GM23338 (cell line): Measurements from ENCODE around the gene TLE2.

Experiments used
- EZH2 ChIP-seq: fragments of 200-600 bp; sonication (generic); IDR thresholded peaks from one replicate; pipeline ENCODE4 v1.8.0; 2017; ENCODE audit warnings: antibody characterized with exemption, mild to moderate bottlenecking, low read depth; ENCODE audit not compliant: unreplicated experiment
- EZH2phosphoT487 ChIP-seq: fragments of 200-600 bp; sonication (generic); IDR thresholded peaks from one replicate; pipeline ENCODE4 v1.8.1; 2018; ENCODE audit warnings: antibody characterized with exemption; ENCODE audit not compliant: unreplicated experiment
- JUNB ChIP-seq: IDR thresholded peaks from one replicate; pipeline ENCODE4 v1.6.1; 2016; ENCODE audit warnings: antibody characterized with exemption; ENCODE audit not compliant: unreplicated experiment
- NANOG ChIP-seq: IDR thresholded peaks from 2 replicates; pipeline ENCODE4 v1.6.1; 2016; ENCODE audit warnings: antibody characterized with exemption, borderline replicate concordance
- POLR2AphosphoS5 ChIP-seq: IDR thresholded peaks from 2 replicates; pipeline ENCODE4 v1.6.1; 2016; ENCODE audit warnings: antibody characterized with exemption, low read depth
- ZNF114 ChIP-seq: fragments of 250-450 bp; sonication (Bioruptor Pico); IDR thresholded peaks from 2 replicates; pipeline ENCODE4 v1.5.0; 2020; ENCODE audit warnings: mild to moderate bottlenecking, moderate library complexity
- ZNF331 ChIP-seq: fragments of 250-450 bp; sonication (Bioruptor Pico); IDR thresholded peaks from 2 replicates; pipeline ENCODE4 v1.5.0; 2020; ENCODE audit warnings: low read depth, mild to moderate bottlenecking, moderate library complexity
- TF ChIP-seq, protein P1 (sequence below), 2 experiments: fragments of 200-600 bp in 1 of 2; sonication (generic) in 1 of 2; conservative IDR thresholded peaks; 2 replicates each; pipeline versions ENCODE4 v1.5.1 to v1.6.1; 2016 to 2017; ENCODE audit warnings: antibody characterized with exemption in 2 of 2, low read depth in 2 of 2, mild to moderate bottlenecking in 2 of 2, moderate library complexity in 1 of 2
- TF ChIP-seq, protein P2 (sequence below): IDR thresholded peaks from one replicate; pipeline ENCODE4 v1.6.1; 2018; ENCODE audit warnings: antibody characterized with exemption; ENCODE audit not compliant: unreplicated experiment
- TF ChIP-seq, protein P3 (sequence below): IDR thresholded peaks from 2 replicates; pipeline ENCODE4 v1.6.1; 2016; ENCODE audit warnings: antibody characterized with exemption

DNA sequence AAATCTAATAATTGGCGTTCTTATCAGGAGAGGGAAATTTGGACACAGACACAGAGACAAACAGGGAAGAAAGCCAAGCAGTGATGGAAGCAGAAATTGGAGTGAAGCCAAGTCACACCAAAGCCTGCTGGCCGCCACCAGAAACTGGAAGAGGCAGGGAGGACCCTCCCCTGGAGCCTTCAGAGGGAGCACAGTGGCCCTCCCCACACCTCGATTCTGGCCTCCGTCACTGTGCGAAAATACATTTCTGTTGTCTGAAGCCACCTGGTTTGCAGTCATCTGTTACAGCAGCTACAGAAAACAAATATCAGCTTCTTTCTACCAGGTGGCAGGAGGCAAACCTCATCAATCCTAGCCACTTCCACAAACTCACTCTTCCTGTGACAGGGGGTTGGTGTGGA, 60.0 kb downstream of the TLE2 start:
- TF ChIP-seq, protein P1, sequence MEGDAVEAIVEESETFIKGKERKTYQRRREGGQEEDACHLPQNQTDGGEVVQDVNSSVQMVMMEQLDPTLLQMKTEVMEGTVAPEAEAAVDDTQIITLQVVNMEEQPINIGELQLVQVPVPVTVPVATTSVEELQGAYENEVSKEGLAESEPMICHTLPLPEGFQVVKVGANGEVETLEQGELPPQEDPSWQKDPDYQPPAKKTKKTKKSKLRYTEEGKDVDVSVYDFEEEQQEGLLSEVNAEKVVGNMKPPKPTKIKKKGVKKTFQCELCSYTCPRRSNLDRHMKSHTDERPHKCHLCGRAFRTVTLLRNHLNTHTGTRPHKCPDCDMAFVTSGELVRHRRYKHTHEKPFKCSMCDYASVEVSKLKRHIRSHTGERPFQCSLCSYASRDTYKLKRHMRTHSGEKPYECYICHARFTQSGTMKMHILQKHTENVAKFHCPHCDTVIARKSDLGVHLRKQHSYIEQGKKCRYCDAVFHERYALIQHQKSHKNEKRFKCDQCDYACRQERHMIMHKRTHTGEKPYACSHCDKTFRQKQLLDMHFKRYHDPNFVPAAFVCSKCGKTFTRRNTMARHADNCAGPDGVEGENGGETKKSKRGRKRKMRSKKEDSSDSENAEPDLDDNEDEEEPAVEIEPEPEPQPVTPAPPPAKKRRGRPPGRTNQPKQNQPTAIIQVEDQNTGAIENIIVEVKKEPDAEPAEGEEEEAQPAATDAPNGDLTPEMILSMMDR (conservative IDR thresholded peaks at IDR 0.05; ENCODE audit: low read depth in 2 of 2) = no peak
- TF ChIP-seq, protein P2, sequence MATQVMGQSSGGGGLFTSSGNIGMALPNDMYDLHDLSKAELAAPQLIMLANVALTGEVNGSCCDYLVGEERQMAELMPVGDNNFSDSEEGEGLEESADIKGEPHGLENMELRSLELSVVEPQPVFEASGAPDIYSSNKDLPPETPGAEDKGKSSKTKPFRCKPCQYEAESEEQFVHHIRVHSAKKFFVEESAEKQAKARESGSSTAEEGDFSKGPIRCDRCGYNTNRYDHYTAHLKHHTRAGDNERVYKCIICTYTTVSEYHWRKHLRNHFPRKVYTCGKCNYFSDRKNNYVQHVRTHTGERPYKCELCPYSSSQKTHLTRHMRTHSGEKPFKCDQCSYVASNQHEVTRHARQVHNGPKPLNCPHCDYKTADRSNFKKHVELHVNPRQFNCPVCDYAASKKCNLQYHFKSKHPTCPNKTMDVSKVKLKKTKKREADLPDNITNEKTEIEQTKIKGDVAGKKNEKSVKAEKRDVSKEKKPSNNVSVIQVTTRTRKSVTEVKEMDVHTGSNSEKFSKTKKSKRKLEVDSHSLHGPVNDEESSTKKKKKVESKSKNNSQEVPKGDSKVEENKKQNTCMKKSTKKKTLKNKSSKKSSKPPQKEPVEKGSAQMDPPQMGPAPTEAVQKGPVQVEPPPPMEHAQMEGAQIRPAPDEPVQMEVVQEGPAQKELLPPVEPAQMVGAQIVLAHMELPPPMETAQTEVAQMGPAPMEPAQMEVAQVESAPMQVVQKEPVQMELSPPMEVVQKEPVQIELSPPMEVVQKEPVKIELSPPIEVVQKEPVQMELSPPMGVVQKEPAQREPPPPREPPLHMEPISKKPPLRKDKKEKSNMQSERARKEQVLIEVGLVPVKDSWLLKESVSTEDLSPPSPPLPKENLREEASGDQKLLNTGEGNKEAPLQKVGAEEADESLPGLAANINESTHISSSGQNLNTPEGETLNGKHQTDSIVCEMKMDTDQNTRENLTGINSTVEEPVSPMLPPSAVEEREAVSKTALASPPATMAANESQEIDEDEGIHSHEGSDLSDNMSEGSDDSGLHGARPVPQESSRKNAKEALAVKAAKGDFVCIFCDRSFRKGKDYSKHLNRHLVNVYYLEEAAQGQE = no peak
- TF ChIP-seq ZNF114 (CRISPR knock-in tag) (no peak), POLR2AphosphoS5 (no peak), JUNB (no peak), ZNF331 (no peak), EZH2phosphoT487 (no peak), EZH2 (no peak), NANOG (no peak)
- TF ChIP-seq, protein P3, sequence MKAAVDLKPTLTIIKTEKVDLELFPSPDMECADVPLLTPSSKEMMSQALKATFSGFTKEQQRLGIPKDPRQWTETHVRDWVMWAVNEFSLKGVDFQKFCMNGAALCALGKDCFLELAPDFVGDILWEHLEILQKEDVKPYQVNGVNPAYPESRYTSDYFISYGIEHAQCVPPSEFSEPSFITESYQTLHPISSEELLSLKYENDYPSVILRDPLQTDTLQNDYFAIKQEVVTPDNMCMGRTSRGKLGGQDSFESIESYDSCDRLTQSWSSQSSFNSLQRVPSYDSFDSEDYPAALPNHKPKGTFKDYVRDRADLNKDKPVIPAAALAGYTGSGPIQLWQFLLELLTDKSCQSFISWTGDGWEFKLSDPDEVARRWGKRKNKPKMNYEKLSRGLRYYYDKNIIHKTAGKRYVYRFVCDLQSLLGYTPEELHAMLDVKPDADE = no peak
